ENCODE measurements around the gene MYO7A. TPM values are rescaled to one million over a fixed set of nuclear protein-coding genes. Genes with fewer than 3 reads are reported as not detected.
A peak's percentile ranks its signal among the peaks of the same experiment; 100 is the strongest.

MYO7A gene
- total RNA-seq, 1 donor from 2014 or later, result 4.6 TPM

- no peak for DNase-seq (ENCODE audit: low read depth in 2 of 2)
These were observed 84.4 kb downstream of the MYO7A start for GRCh38 chr11:77212314-77213007.

- no peak for DNase-seq (ENCODE audit: low read depth in 2 of 2)
These were observed 85.1 kb downstream of the MYO7A start for GRCh38 chr11:77213029-77213579.

GRCh38 chr11:77213589-77214428, 85.8 kb downstream of the MYO7A start:
- no peak for DNase-seq (ENCODE audit: low read depth in 2 of 2)

GRCh38 chr11:77214557-77214956, 86.5 kb downstream of the MYO7A start:
- DNase-seq (ENCODE audit: low read depth in 2 of 2), result no peak

- no peak for DNase-seq (ENCODE audit: low read depth in 2 of 2)
These were observed 87.1 kb downstream of the MYO7A start for GRCh38 chr11:77215106-77215505.

GRCh38 chr11:77217156-77217555, 89.1 kb downstream of the MYO7A start:
- DNase-seq (ENCODE audit: low read depth in 2 of 2), result no peak

GRCh38 chr11:77223797-77224196, 95.8 kb downstream of the MYO7A start:
- DNase-seq (ENCODE audit: low read depth in 2 of 2), result no peak

- DNase-seq (ENCODE audit: low read depth in 2 of 2), result no peak
These were observed 103.0 kb downstream of the MYO7A start for GRCh38 chr11:77230878-77231605.

GRCh38 chr11:77231800-77232199, 103.8 kb downstream of the MYO7A start:
- no peak for DNase-seq (ENCODE audit: low read depth in 2 of 2)

GRCh38 chr11:77232242-77232641, 104.2 kb downstream of the MYO7A start:
- DNase-seq (ENCODE audit: low read depth in 2 of 2), result no peak

- DNase-seq (ENCODE audit: low read depth in 2 of 2), result no peak
These were observed 105.0 kb downstream of the MYO7A start for GRCh38 chr11:77233011-77233410.

- DNase-seq (ENCODE audit: low read depth in 2 of 2), result no peak
These were observed 108.9 kb downstream of the MYO7A start for GRCh38 chr11:77236901-77237300.

- peak; percentile 51 to 82 for DNase-seq (ENCODE audit: low read depth in 2 of 2)
These were observed 116.4 kb downstream of the MYO7A start for GRCh38 chr11:77244277-77245027.

GRCh38 chr11:77249427-77249826, 121.4 kb downstream of the MYO7A start:
- peak in 1 of 2 donors; percentile 57 for DNase-seq (ENCODE audit: low read depth in 2 of 2)

GRCh38 chr11:77250881-77251640, 123.0 kb downstream of the MYO7A start:
- DNase-seq (ENCODE audit: low read depth in 2 of 2), result peak; percentile 31 to 88

GRCh38 chr11:77252555-77253270, 124.7 kb downstream of the MYO7A start:
- DNase-seq (ENCODE audit: low read depth in 2 of 2), result no peak

- DNase-seq (ENCODE audit: low read depth in 2 of 2), result no peak
These were observed 125.6 kb downstream of the MYO7A start for GRCh38 chr11:77253690-77254089.

- no peak for DNase-seq (ENCODE audit: low read depth in 2 of 2)
These were observed 131.6 kb downstream of the MYO7A start for GRCh38 chr11:77259641-77260040.

- no peak for DNase-seq (ENCODE audit: low read depth in 2 of 2)
These were observed 134.8 kb downstream of the MYO7A start for GRCh38 chr11:77262803-77263202.
